Stimulated activated naive CD8-positive, alpha-beta T cell treated with anti-CD3 and anti-CD28 coated beads, Interleukin-15, amount 100 ng/mL, for 72 hours (primary cell): Measurements from ENCODE around the gene C1orf21.

Experiments used
- ATAC-seq: fragments of 150-1000 bp; cut with Tn5 transposase; 2 replicates; pipeline ENCODE4 v1.10.0; 2021; ENCODE audit warnings: mild to moderate bottlenecking, moderate library complexity
- DNase-seq, 2 donors: peaks; one replicate each; pipeline ENCODE4 v3.0.0; 2021 to 2022
- H3K27ac Mint-ChIP-seq, 2 donors: one replicate each; pipeline ENCODE4 v1.8.0; 2022; ENCODE audit warnings: mild to moderate bottlenecking in 2 of 2, mixed read lengths in 2 of 2, moderate library complexity in 2 of 2
- H3K27me3 Mint-ChIP-seq: one replicate; pipeline ENCODE4 v1.8.0; 2022; ENCODE audit warnings: mixed read lengths
- H3K4me1 Mint-ChIP-seq: one replicate; pipeline ENCODE4 v1.8.0; 2022; ENCODE audit warnings: mild to moderate bottlenecking, mixed read lengths
- H3K4me3 Mint-ChIP-seq, 2 donors: one replicate each; pipeline ENCODE4 v1.8.0; 2022; ENCODE audit warnings: mild to moderate bottlenecking in 2 of 2, mixed read lengths in 2 of 2, moderate library complexity in 1 of 2
- H3K9me3 Mint-ChIP-seq, 2 donors: one replicate each; pipeline ENCODE4 v1.8.0; 2022; ENCODE audit warnings: mixed read lengths in 2 of 2

Gene C1orf21

DNA sequence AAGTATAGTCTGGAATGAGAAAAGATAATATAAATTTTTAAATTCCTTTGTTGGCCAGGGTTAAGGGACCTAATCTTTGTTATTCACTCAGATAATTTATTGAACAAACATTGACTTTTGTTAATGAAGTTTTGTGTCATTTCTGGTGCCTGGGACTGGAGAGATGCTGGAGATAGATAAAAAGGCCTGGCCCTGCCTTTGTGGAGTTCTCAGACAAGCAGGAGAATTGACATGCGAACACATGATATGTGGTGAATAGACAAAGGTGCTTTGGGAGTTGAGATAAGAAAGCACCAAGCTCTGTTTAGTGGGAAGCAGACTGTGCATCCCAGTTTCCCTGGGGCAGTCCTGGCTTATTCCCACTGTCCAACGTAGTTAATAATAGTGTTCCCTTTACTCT lies 8.5 kb downstream of the C1orf21 start:
- H3K27ac Mint-ChIP-seq: no peak overlapping the region
- no peaks in the 10 kb centered on the region for H3K9me3 Mint-ChIP-seq
- H3K4me1 Mint-ChIP-seq: no peaks in the 10 kb centered on the region
- peaks cover 10% of the 10 kb centered on the region for H3K27me3 Mint-ChIP-seq
- no peak overlapping the region for H3K4me3 Mint-ChIP-seq
- DNase-seq: no peak
- ATAC-seq: no peak

DNA sequence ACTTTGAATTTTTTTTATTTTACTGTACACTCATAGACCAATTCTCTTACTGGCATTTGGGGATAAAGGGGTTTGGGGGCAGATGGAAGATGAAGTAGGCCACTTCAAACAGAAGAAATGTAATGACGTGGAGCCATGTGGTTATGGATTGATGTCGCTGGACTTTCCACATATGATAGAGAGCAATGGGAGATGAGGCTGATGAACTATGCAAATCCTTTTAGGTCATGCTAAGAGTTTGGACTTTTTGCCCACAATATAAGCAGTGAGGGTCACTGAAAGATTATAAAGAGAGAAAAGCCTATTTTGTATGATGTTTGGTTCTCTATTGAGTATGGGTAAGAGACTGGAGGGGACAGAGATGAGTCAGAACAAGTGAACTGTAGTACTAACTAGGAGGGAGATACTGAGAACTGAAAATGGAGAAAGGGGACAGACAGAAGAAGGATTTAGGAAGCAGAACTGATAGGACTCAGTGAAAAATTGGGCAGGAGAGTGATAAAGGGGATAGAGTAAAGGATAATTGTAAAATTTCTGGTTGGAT lies 9.2 kb downstream of the C1orf21 start:
- Mint-ChIP-seq H3K27me3 (peaks cover 10% of the 10 kb centered on the region), H3K9me3 (no peaks in the 10 kb centered on the region), H3K4me3 (no peak overlapping the region), H3K27ac (no peak overlapping the region), H3K4me1 (no peaks in the 10 kb centered on the region)
- ATAC-seq (peak; percentile 31), DNase-seq (no peak)

DNA sequence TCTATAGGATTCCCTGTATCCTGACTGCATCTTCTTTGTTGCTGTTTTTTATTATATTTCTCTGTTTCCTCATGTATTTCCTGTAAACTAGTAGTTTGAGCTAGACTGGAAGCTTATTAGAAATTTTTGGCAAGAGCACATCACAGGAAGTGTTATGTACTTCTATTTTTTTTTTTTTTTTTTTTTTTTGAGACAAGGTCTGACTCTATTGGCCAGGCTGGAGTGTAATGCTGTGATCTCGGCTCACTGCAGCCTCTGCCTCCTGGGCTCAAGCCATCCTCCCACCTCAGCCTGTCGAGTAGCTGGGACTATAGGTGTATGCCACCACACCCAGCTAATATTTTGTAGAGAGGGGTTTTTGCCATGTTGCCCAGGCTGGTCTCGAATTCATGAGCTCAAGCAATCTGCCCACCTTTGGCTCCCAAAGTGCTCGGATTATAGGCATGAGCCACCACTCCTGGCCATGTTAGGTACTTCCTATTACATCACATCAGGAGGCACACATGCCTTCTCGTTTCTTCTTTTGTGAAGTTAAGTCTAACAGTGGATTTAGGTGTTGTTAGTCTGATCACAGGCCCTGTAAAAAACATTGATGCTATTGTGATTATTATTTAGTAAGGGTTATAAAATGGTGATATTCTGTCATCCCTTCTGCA lies 12.5 kb downstream of the C1orf21 start:
- Mint-ChIP-seq H3K27me3 (no peaks in the 10 kb centered on the region), H3K4me1 (no peaks in the 10 kb centered on the region), H3K9me3 (no peaks in the 10 kb centered on the region), H3K4me3 (no peak overlapping the region), H3K27ac (no peak overlapping the region)
- DNase-seq (no peak), ATAC-seq (no peak)

DNA sequence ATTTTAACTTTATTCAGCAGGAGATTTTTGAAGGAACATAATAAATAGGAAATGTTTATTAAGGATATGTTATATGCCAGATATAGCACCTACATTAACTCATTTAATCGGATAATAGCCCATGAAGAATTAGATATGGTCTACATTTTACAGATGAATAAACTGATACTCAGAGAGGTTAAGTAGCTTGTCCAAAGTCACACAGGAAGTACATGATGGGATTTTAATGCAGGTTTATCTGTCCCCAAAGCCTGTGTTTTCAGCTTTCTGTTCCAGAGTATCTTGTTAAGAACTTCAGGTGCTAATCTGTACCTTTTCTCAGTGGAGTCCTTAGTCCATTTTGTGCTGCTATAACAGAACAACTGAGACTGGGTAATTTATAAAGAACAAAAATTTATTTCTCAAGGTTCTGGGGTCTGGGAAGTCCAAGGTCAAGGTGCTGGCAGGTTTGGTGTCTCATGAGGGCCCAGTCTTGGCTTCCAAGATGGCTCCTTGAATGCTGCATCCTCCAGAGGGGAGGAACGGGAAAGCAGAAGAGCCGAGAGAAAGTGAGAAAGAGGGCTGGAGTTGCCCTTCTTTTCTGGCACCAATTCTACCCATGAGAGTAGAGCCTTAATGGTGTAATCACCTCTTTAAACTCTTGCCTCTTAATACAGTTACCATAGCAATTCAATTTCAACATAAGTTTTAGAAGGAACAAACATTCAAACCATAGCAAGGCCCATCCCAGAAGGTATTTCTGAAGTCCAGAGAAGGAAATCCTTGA lies 17.3 kb downstream of the C1orf21 start:
- ATAC-seq (no peak), DNase-seq (no peak)
- Mint-ChIP-seq H3K27ac (no peak overlapping the region), H3K27me3 (no peaks in the 10 kb centered on the region), H3K9me3 (no peaks in the 10 kb centered on the region), H3K4me3 (no peak overlapping the region), H3K4me1 (no peaks in the 10 kb centered on the region)

DNA sequence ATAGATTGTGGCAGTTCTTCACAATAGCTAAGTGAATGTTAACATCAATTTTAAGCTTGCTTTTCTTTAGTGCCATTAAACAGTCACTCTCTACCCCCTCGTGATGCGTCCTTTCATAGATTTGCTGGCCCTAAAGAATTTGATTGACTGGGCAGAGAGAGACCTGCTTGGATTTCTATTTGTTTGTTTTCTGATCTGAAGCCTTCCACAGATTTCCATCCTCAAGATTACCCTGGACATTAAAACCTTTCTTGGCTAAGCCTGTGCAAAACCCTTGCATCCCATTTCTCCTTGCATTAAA lies 17.8 kb downstream of the C1orf21 start:
- H3K27me3 Mint-ChIP-seq: no peaks in the 10 kb centered on the region
- no peaks in the 10 kb centered on the region for H3K9me3 Mint-ChIP-seq
- no peak for DNase-seq
- H3K27ac Mint-ChIP-seq: no peak overlapping the region
- no peak for ATAC-seq
- no peak overlapping the region for H3K4me3 Mint-ChIP-seq
- H3K4me1 Mint-ChIP-seq: no peaks in the 10 kb centered on the region

DNA sequence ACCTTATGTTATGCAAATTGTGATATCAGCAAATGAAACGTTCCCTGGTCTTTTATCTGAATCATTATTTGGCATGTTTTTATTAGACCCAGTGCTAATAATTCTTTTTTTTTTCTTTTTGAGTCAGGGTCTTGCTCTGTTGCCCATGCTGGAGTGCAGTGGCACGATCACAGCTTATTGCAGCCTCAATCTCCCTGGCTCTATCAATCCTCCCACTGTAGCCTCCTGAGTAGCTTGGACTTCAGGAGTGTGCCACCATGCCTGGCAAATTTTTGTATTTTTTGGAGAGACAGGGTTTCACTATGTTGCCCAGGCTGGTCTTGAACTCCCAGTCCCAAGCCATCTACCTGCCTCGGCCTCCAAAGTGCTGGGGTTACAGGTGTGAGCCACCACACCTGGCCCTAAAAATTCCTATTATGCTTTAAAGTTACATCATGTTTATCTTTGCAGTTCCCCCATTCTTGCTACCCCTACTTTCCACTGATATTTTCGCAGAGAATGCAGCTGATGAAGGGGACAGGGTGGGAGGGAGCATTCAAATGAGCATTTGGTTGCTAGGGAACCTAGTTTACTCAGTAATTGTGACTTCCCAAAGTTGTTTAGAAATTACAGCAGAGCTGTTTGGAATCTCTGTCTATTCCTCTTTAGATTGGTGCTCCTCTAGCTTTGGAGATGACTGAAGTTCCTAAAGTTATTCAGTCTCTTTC lies 18.4 kb downstream of the C1orf21 start:
- no peaks in the 10 kb centered on the region for H3K27me3 Mint-ChIP-seq
- no peak for ATAC-seq

DNA sequence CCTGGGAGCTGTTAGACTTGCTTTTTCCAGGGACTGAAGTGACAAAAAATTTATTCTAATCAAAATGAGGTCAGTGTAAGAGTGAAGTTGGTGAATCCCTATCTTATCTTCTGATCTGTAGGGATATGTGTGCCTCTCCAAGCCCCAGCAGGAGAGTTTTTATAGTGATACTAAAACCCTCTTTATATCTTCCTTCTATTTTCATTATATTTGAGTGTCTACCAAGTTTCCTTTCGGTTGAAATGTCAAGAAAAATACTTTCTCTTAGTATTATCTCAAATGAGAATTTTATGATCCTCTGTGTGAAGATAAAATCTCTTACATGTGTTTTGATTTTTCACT lies 18.9 kb downstream of the C1orf21 start:
- Mint-ChIP-seq H3K4me3 (no peak overlapping the region), H3K9me3 (no peaks in the 10 kb centered on the region), H3K27ac (no peak overlapping the region), H3K4me1 (no peaks in the 10 kb centered on the region), H3K27me3 (no peaks in the 10 kb centered on the region)
- ATAC-seq (no peak), DNase-seq (no peak)

More for the DNA sequence above, 18.4 kb downstream of the C1orf21 start:
- DNase-seq: no peak
- Mint-ChIP-seq H3K27ac (no peak overlapping the region), H3K4me1 (no peaks in the 10 kb centered on the region), H3K4me3 (no peak overlapping the region), H3K9me3 (no peaks in the 10 kb centered on the region)

DNA sequence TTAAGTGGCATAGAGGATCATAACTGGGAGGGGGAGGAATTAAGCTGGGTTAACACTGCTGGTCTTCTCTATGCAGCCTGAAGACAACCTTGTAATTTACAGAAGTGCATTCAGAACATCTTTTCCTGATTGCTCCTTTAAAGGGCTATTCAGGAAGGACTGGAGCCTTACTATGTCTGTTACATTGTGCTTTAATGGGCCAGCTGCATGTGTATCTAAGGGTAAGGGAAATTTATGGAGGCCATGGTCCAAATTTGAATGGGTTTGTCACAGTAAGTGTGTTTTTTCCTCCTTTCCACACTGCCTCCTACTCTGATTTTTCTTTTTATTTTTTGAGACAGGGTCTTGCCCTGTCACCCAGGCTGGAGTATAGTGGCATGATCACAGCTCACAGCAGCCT lies 19.6 kb downstream of the C1orf21 start:
- DNase-seq: no peak
- no peaks in the 10 kb centered on the region for H3K9me3 Mint-ChIP-seq

DNA sequence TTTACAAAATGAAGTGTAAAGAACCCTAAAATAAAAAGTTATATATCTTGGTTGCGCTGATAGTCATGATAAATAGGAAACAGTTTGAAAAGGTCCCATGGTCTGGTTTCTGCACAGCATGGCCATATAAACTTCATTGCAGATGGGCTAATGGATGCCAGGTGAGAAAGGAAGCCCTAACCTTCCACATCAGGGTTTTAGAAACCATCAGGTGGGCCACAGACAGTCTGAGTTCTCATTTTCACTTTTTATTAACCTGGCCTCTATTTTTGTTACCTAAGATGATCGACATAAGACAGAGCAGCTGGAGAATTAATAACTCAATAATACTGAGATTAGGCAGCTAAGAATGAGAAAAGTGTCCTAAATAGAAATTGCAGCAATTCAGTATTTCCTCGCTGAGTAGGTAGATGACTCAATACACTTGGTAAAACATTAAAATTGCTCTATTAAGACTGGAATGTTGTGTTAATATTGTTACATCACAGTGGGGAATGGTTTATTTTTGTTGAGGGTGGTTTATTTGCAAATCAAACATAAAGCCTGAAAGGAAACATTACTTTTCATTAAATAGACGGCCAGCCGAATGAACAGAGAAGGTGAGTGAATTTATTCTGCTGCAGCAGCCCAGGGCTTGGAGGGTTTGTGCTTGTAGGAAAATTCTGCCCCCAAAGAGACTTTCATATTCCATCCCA lies 21.1 kb downstream of the C1orf21 start:
- Mint-ChIP-seq H3K4me3 (no peak overlapping the region), H3K27me3 (no peaks in the 10 kb centered on the region), H3K4me1 (no peaks in the 10 kb centered on the region), H3K27ac (peak overlapping the region in 1 of 2 donors; percentile 48), H3K9me3 (no peaks in the 10 kb centered on the region)
- no peak for ATAC-seq
- no peak for DNase-seq

More for the DNA sequence above, 19.6 kb downstream of the C1orf21 start:
- Mint-ChIP-seq H3K27ac (no peak overlapping the region), H3K27me3 (no peaks in the 10 kb centered on the region), H3K4me3 (no peak overlapping the region), H3K4me1 (no peaks in the 10 kb centered on the region)
- no peak for ATAC-seq

DNA sequence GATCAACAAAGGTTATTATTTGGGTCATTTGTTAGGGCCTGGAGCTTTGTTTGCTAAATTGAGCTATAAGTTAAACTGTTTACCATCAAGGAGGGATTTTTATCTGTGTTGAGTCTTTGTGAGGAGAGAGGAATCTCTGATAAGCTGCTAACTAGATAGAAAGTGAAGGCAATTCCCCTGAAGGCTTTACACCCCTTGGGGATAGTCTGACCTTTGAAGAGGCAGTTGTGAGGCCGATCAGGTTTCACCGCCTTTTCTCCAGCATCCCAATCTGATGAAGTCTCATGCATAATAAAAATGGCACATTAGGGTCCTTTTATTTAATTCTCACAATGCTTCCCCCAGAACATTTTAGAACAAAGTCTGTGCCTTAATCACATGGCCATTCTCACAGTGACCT lies 21.8 kb downstream of the C1orf21 start:
- Mint-ChIP-seq H3K27ac (no peak overlapping the region), H3K4me3 (no peak overlapping the region), H3K27me3 (no peaks in the 10 kb centered on the region), H3K9me3 (no peaks in the 10 kb centered on the region), H3K4me1 (no peaks in the 10 kb centered on the region)
- DNase-seq (no peak), ATAC-seq (no peak)

DNA sequence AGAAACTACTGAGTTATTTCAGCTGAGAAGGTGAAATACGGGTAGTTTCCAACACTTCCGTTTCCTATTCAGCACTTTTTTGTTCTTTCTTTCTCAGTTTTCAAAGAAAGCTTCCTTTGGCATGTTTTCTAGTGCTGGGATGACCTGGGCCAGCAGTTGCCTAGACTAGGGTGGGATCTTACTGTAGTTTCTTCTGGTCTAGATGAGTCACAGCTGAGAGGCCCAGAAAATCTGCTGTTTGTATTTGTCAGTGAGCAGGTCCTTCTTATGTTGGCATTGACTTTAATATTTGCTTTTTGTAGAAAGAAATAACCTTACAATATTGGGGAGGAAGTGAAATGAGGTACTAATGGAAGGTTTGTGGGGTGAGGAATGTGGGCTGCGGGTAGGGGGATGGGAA lies 22.2 kb downstream of the C1orf21 start:
- no peaks in the 10 kb centered on the region for H3K9me3 Mint-ChIP-seq
- ATAC-seq (no peak), DNase-seq (no peak)
- no peak overlapping the region for H3K27ac Mint-ChIP-seq
- no peaks in the 10 kb centered on the region for H3K4me1 Mint-ChIP-seq
- no peak overlapping the region for H3K4me3 Mint-ChIP-seq
- no peaks in the 10 kb centered on the region for H3K27me3 Mint-ChIP-seq

DNA sequence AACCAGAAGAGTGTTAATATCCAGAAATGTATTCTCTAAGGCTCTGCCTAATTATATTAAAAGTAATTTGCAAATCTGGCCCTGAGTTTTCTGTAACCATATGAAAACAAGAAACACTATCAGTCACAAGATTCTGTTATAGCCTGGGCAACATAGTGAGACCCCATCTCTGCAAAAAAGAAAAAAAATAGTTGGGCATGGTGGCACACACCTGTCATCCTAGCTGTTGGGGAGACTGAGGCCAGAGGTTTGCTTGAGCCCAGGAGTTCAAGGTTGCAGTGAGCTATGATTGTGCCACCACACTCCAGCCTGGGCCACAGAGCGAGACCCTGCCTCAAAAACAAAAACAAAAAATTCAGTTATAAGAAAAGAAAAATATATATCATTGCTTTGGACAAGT lies 25.6 kb downstream of the C1orf21 start:
- Mint-ChIP-seq H3K4me1 (no peaks in the 10 kb centered on the region), H3K9me3 (no peaks in the 10 kb centered on the region), H3K27me3 (no peaks in the 10 kb centered on the region), H3K4me3 (no peak overlapping the region), H3K27ac (no peak overlapping the region)
- no peak for DNase-seq
- no peak for ATAC-seq

DNA sequence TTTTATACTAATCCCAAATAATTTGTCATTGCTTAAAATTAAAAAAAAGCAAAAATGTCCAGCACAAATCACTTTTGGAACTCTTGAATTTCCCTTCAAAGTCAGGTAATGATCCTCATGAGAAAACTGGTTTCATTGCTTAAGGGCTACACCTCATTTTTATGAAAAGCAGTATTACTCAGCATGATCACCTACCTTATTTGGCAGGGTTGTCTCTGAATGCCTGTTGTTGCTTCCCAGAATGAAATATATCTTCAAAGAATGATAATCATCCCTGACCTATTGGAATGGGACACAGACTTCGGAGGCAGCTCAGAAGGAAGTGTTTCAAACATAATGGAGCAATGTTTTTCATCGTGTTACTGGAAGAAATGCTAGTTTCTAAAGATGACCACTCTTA lies 29.7 kb downstream of the C1orf21 start:
- Mint-ChIP-seq H3K4me3 (no peak overlapping the region), H3K9me3 (no peaks in the 10 kb centered on the region), H3K27me3 (peaks cover 10% of the 10 kb centered on the region), H3K27ac (no peak overlapping the region), H3K4me1 (no peaks in the 10 kb centered on the region)
- DNase-seq: no peak
- no peak for ATAC-seq

DNA sequence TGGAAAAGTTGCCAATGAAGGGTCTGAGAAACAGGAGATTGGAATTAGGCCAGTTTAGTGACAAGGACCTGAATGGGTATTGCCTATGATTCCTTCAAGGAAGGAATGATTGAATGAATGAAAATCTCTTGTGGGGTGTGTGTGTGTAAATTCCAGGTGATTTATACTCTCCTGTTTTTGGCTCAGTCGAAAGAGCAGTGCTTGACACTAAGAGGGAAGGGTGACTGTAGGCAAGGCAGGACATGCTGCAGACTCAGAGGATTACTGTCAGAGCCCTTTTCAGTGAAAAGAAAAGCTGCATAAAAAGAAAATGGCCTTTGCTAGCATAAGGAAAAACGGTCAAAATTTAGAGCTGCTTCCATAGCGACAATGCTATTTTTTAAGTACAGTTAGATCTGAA lies 30.1 kb downstream of the C1orf21 start:
- H3K27me3 Mint-ChIP-seq: peaks cover 10% of the 10 kb centered on the region

DNA sequence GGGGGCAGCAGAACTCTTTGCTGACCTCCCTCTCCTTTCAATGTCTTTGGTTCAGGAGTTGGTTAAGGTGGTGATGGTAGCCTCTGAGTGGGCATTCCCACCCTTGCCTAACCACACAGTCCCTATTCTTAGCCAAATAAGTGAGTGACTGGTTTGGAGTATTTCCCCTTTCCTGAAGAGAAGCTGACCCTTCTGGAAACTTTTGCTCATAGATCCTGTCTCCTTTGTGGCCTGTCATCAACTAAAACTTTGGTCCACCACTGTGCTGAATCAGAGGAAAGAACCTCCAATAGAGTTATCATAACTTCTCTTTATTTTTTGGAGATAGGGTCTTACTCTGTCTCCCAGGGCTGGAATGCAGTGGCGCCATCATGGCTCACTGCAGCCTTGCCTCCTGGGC lies 31.1 kb downstream of the C1orf21 start:
- Mint-ChIP-seq H3K27me3 (peaks cover 10% of the 10 kb centered on the region), H3K4me3 (no peak overlapping the region), H3K9me3 (no peaks in the 10 kb centered on the region), H3K4me1 (no peaks in the 10 kb centered on the region), H3K27ac (peak overlapping the region in 1 of 2 donors; percentile 65)
- ATAC-seq: no peak
- no peak for DNase-seq

More for the DNA sequence above, 30.1 kb downstream of the C1orf21 start:
- DNase-seq (no peak), ATAC-seq (no peak)
- H3K9me3 Mint-ChIP-seq: no peaks in the 10 kb centered on the region
- no peak overlapping the region for H3K27ac Mint-ChIP-seq
- no peaks in the 10 kb centered on the region for H3K4me1 Mint-ChIP-seq
- H3K4me3 Mint-ChIP-seq: no peak overlapping the region
